ENCODE data around the gene PDCD4. TPM values are rescaled to one million over a fixed set of nuclear protein-coding genes. Genes with fewer than 3 reads are reported as not detected.

PDCD4 gene
- total and polyA plus RNA-seq, 2 of the 8 experiments (the other 6 are each of a cell fraction or from before 2014, with no cell fraction given) = 3.3 to 26.8 TPM

DNA sequence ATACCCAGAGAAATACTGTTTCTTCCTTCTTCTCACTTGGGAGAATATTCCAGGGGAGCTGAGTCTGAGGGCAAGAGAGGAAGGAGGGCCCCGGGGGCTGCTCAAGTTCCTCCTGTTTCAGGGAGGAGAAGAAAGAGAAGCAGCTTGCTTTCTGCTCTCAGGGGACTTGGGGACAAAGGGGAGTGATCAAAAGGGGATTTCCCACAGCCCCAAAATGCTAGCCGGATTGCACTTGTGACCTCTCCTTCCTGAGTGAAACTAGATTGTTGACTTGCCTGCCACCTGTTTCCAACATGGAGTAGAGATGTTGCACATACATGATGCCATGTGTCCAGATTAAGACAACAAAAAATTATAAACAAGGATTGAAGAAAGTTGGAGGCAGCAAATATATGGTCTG is 28.7 kb upstream of the PDCD4 start:
- Histone ChIP-seq H2BK120ac (replicated peaks; ENCODE audit: low read depth, low read length) (no peak overlapping the region), H3K27ac (ENCODE audit: low read depth, low read length) (no peak overlapping the region), H3K4me1 (replicated peaks in 1 of 4; ENCODE audit: control insufficient read depth in 3 of 4, insufficient read depth in 4 of 4, low read length in 3 of 4) (no peaks in the 10 kb centered on the region; a peak in 1 of 7 replicates), H3K14ac (ENCODE audit: insufficient read length) (no peak overlapping the region), H2BK20ac (ENCODE audit: low read length) (no peak overlapping the region), H3K56ac (replicated peaks; ENCODE audit: insufficient read length, low read depth, low read length) (no peak overlapping the region), H3K18ac (ENCODE audit: extremely low read depth, low read length) (no peak overlapping the region), H2BK12ac (ENCODE audit: low read depth, low read length) (no peak overlapping the region), H4K91ac (replicated peaks; ENCODE audit: insufficient read length, low read length) (no peak overlapping the region), H3K23ac (ENCODE audit: insufficient read length) (no peak overlapping the region), H4K5ac (ENCODE audit: insufficient read length, low read depth, low read length) (no peak overlapping the region), H3K4me3 (ENCODE audit: extremely low read depth in 1 of 4, insufficient read depth in 2 of 4, low read depth in 3 of 4, low read length in 4 of 4) (no peak overlapping the region), H3K9ac (replicated peaks in 1 of 4; ENCODE audit: extremely low read depth in 1 of 4, low read depth in 3 of 4, low read length in 3 of 4) (no peak overlapping the region), H2BK5ac (ENCODE audit: low read depth, low read length) (no peak overlapping the region), H4K20me1 (replicated peaks in 1 of 2; ENCODE audit: control insufficient read depth in 1 of 2, insufficient read depth in 2 of 2, low read length in 2 of 2) (no peaks in the 10 kb centered on the region), H3K79me2 (ENCODE audit: control insufficient read depth in 1 of 2, insufficient read depth in 2 of 2, low read length in 2 of 2) (no peaks in the 10 kb centered on the region), H3K27me3 (replicated peaks in 1 of 4; ENCODE audit: control insufficient read depth in 3 of 4, extremely low read depth in 1 of 4, insufficient read depth in 3 of 4, low read length in 3 of 4) (no peaks in the 10 kb centered on the region), H2AFZ (ENCODE audit: low read length) (no peak overlapping the region), H2AK5ac (ENCODE audit: low read depth, low read length) (no peak overlapping the region), H3K9me3 (ENCODE audit: insufficient read depth in 2 of 2, low read depth in 1 of 2, low read length in 1 of 2) (no peaks in the 10 kb centered on the region), H2BK15ac (ENCODE audit: low read length) (no peak overlapping the region), H3K4me2 (ENCODE audit: insufficient read depth in 1 of 2, low read depth in 2 of 2, low read length in 2 of 2) (no peak overlapping the region), H3K23me2 (ENCODE audit: low read depth, low read length) (no peaks in the 10 kb centered on the region), H3K4ac (replicated peaks; ENCODE audit: insufficient read length, low read depth, low read length) (no peak overlapping the region), H4K8ac (ENCODE audit: extremely low read depth, insufficient read depth, low read length) (no peak overlapping the region), H3K36me3 (ENCODE audit: control insufficient read depth in 2 of 4, insufficient read depth in 4 of 4, low read length in 3 of 4) (no peaks in the 10 kb centered on the region), H3K79me1 (ENCODE audit: low read depth, low read length) (no peaks in the 10 kb centered on the region)
- DNase-seq (ENCODE audit: low read depth in 1 of 2, low spot score in 2 of 2) (no peak), FAIRE-seq (no peak)
- ChIA-PET POLR2A (ENCODE audit: partially characterized antibody) (no interaction called here), CTCF (ENCODE audit: partially characterized antibody) (interaction anchor here (0.6 to 1.4 kb wide), 3 partner anchors 25 to 1293 kb away, joined by 3 to 4 read pairs (median 3); no protein-coding TSS in a partner anchor)
- 80% methylated on average over 2 of the region's 2 CpGs; no CpG with 5 or more reads in 1 of the 2 experiments for WGBS, 2 experiments (ENCODE audit: extremely low coverage in 1 of 2, insufficient coverage in 1 of 2, insufficient read length in 1 of 2, insufficient replicate concordance in 2 of 2, low coverage in 1 of 2, low lambda C conversion rate in 2 of 2, missing lambda C conversion rate in 1 of 2)
- TF ChIP-seq SRF (IDR thresholded peaks at IDR 0.05; ENCODE audit: low read depth, low read length) = no peak
- no peak for TF ChIP-seq SIRT6 (IDR thresholded peaks at IDR 0.05; ENCODE audit: low read length)
- no peak for TF ChIP-seq RAD21 (IDR thresholded peaks at IDR 0.05 in 1 of 2, conservative IDR thresholded peaks at IDR 0.05 in 1 of 2; ENCODE audit: low read depth in 2 of 2, low read length in 2 of 2)
- no peak for TF ChIP-seq RFX5 (IDR thresholded peaks at IDR 0.05; ENCODE audit: borderline replicate concordance, low read depth, low read length)
- no peak for TF ChIP-seq ATF3 (IDR thresholded peaks at IDR 0.05; ENCODE audit: insufficient read depth, low read depth, low read length)
- TF ChIP-seq, protein P1, sequence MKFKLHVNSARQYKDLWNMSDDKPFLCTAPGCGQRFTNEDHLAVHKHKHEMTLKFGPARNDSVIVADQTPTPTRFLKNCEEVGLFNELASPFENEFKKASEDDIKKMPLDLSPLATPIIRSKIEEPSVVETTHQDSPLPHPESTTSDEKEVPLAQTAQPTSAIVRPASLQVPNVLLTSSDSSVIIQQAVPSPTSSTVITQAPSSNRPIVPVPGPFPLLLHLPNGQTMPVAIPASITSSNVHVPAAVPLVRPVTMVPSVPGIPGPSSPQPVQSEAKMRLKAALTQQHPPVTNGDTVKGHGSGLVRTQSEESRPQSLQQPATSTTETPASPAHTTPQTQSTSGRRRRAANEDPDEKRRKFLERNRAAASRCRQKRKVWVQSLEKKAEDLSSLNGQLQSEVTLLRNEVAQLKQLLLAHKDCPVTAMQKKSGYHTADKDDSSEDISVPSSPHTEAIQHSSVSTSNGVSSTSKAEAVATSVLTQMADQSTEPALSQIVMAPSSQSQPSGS (IDR thresholded peaks at IDR 0.05; ENCODE audit: low read length) = no peak
- TF ChIP-seq POLR2A (IDR thresholded peaks at IDR 0.05; ENCODE audit: control extremely low read depth in 1 of 2, low read depth in 2 of 2, low read length in 2 of 2) = no peak
- no peak for TF ChIP-seq ZNF274 (IDR thresholded peaks at IDR 0.05; ENCODE audit: borderline replicate concordance, extremely low read depth, low read length)
- no peak for TF ChIP-seq ASH2L (IDR thresholded peaks at IDR 0.05; ENCODE audit: low read length)
- no peak for TF ChIP-seq E2F6 (IDR thresholded peaks at IDR 0.05)
